ENCODE data around the gene MYH3.

The MYH3 gene

GRCh38 chr17:10613775-10614513 lies 43.2 kb downstream of the MYH3 start:
- ATAC-seq: no peak
- no peak for DNase-seq

- ATAC-seq (no peak), DNase-seq (no peak)
Observed at GRCh38 chr17:10612957-10613744, 44.0 kb downstream of the MYH3 start.

- ATAC-seq (no peak), DNase-seq (no peak)
Observed at GRCh38 chr17:10610884-10611283, 46.2 kb downstream of the MYH3 start.

- ATAC-seq: no peak
- DNase-seq: no peak
Observed at GRCh38 chr17:10608244-10608643, 48.9 kb downstream of the MYH3 start.

GRCh38 chr17:10606110-10606509 lies 51.0 kb downstream of the MYH3 start:
- no peak for DNase-seq
- no peak for ATAC-seq

GRCh38 chr17:10605221-10605783 lies 51.8 kb downstream of the MYH3 start:
- DNase-seq (no peak), ATAC-seq (no peak)

- DNase-seq: no peak
- ATAC-seq: no peak
Observed at GRCh38 chr17:10604521-10604920, 52.6 kb downstream of the MYH3 start.

- ATAC-seq: no peak
- DNase-seq: no peak
Observed at GRCh38 chr17:10603931-10604330, 53.2 kb downstream of the MYH3 start.

- ATAC-seq (no peak), DNase-seq (no peak)
Observed at GRCh38 chr17:10600571-10600970, 56.5 kb downstream of the MYH3 start.

GRCh38 chr17:10598621-10599020 lies 58.5 kb downstream of the MYH3 start:
- no peak for ATAC-seq
- DNase-seq: no peak

- no peak for ATAC-seq
- no peak for DNase-seq
Observed at GRCh38 chr17:10589553-10590145, 67.5 kb downstream of the MYH3 start.

GRCh38 chr17:10585529-10585928 lies 71.6 kb downstream of the MYH3 start:
- DNase-seq (no peak), ATAC-seq (no peak)

- no peak for ATAC-seq
- no peak for DNase-seq
Observed at GRCh38 chr17:10583834-10584233, 73.3 kb downstream of the MYH3 start.

GRCh38 chr17:10579270-10579669 lies 77.8 kb downstream of the MYH3 start:
- no peak for ATAC-seq

More at GRCh38 chr17:10579270-10579669, 77.8 kb downstream of the MYH3 start:
- DNase-seq: no peak
